IMR-90 (cell line): Measurements from ENCODE around the gene ARRB1. TPM values are rescaled to one million over a fixed set of nuclear protein-coding genes. Genes with fewer than 3 reads are reported as not detected.

ENCODE experiments used
- ATAC-seq: fragments of 200-7000 bp; cut with Tn5 transposase; 2 replicates; pipeline ENCODE4 v1.9.1; 2020; ENCODE audit warnings: low read depth, mild to moderate bottlenecking, moderate library complexity
- BruUV-seq: library from RNA; stranded (reverse); fragments of 400-500 nt; replicated peaks from 2 replicates; lab custom pipeline; 2021; lab: Mats Ljungman, UMichigan
- CTCF ChIA-PET: fragments of 300-600 bp; formaldehyde crosslinking; extraction: SDS; loops from one replicate; lab custom pipeline; 2021; ENCODE audit warnings: antibody characterized with exemption; lab: Yijun Ruan, JAX
- POLR2A ChIA-PET: fragments of 300-600 bp; sonication (Branson Sonifier 250); formaldehyde crosslinking; loops from one replicate; lab custom pipeline; 2022; ENCODE audit warnings: antibody characterized with exemption; ENCODE audit not compliant: unreplicated experiment; lab: Charles Lee
- DNase-seq: peaks from one replicate; pipeline ENCODE4 v3.0.0; 2013
- H2AFZ ChIP-seq: replicated peaks from 2 replicates; pipeline ENCODE3; 2013; ENCODE audit warnings: low read length, mild to moderate bottlenecking; ENCODE audit not compliant: poor library complexity
- H2AK5ac ChIP-seq: 2 replicates; pipeline ENCODE4 v1.6.1; 2013; ENCODE audit warnings: low read depth, low read length, inconsistent platforms
- H2AK9ac ChIP-seq: replicated peaks from 2 replicates; pipeline ENCODE3; 2013; ENCODE audit warnings: mild to moderate bottlenecking, low read depth, low read length, moderate library complexity; ENCODE audit not compliant: poor library complexity
- H2BK120ac ChIP-seq: 2 replicates; pipeline ENCODE4 v1.6.1; 2013; ENCODE audit warnings: low read depth, low read length, inconsistent platforms
- H2BK15ac ChIP-seq: 3 replicates; pipeline ENCODE4 v1.6.1; 2013; ENCODE audit warnings: low read depth, low read length, inconsistent platforms
- H2BK20ac ChIP-seq: 2 replicates; pipeline ENCODE4 v1.6.1; 2013; ENCODE audit warnings: low read depth, mild to moderate bottlenecking, inconsistent platforms, low read length, moderate library complexity
- H2BK5ac ChIP-seq: 2 replicates; pipeline ENCODE4 v1.6.1; 2013; ENCODE audit warnings: mild to moderate bottlenecking, low read depth, low read length, inconsistent platforms; ENCODE audit not compliant: poor library complexity, severe bottlenecking
- H3K14ac ChIP-seq: replicated peaks from 2 replicates; pipeline ENCODE4 v1.6.1; 2013; ENCODE audit warnings: low read depth, low read length, inconsistent platforms
- H3K18ac ChIP-seq: 2 replicates; pipeline ENCODE4 v1.6.1; 2013; ENCODE audit warnings: low read depth, low read length, control low read depth
- H3K23ac ChIP-seq: 2 replicates; pipeline ENCODE4 v1.6.1; 2013; ENCODE audit warnings: low read depth, low read length, inconsistent platforms
- H3K27ac ChIP-seq: 2 replicates; pipeline ENCODE4 v1.5.1; 2013; ENCODE audit warnings: mild to moderate bottlenecking, control low read depth, low read length; ENCODE audit not compliant: insufficient read depth
- H3K27me3 ChIP-seq: 2 replicates; pipeline ENCODE4 v1.6.1; 2013; ENCODE audit warnings: low read length; ENCODE audit not compliant: control insufficient read depth, insufficient read depth
- H3K36me3 ChIP-seq: 2 replicates; pipeline ENCODE4 v1.6.1; 2013; ENCODE audit warnings: low read length, mixed read lengths; ENCODE audit not compliant: control insufficient read depth, insufficient read depth
- H3K4ac ChIP-seq: 2 replicates; pipeline ENCODE4 v1.6.1; 2013; ENCODE audit warnings: low read depth, low read length, inconsistent platforms
- H3K4me1 ChIP-seq: 2 replicates; pipeline ENCODE4 v1.6.1; 2013; ENCODE audit warnings: low read length, mixed read lengths; ENCODE audit not compliant: control insufficient read depth, insufficient read depth
- H3K4me2 ChIP-seq: 2 replicates; pipeline ENCODE4 v1.6.1; 2013; ENCODE audit warnings: low read depth, mild to moderate bottlenecking, control low read depth, low read length, moderate library complexity
- H3K4me3 ChIP-seq: 2 replicates; pipeline ENCODE4 v1.5.1; 2013; ENCODE audit warnings: low read depth, mild to moderate bottlenecking, control low read depth, low read length, moderate library complexity; ENCODE audit not compliant: insufficient read depth
- H3K56ac ChIP-seq: 2 replicates; pipeline ENCODE4 v1.6.1; 2013; ENCODE audit warnings: low read length, inconsistent platforms; ENCODE audit not compliant: insufficient read depth; ENCODE audit errors: extremely low read depth
- H3K79me1 ChIP-seq, 2 experiments: 2 replicates each; pipeline ENCODE4 v1.6.1; 2013; ENCODE audit warnings: low read length in 2 of 2, inconsistent platforms in 1 of 2, low read depth in 1 of 2
- H3K9ac ChIP-seq: 2 replicates; pipeline ENCODE4 v1.6.1; 2013; ENCODE audit warnings: low read depth, low read length, control low read depth
- H3K9me1 ChIP-seq: 2 replicates; pipeline ENCODE4 v1.6.1; 2013; ENCODE audit warnings: low read length, inconsistent platforms; ENCODE audit not compliant: insufficient read depth
- H3K9me3 ChIP-seq: 2 replicates; pipeline ENCODE4 v1.6.1; 2013; ENCODE audit warnings: low read length; ENCODE audit not compliant: control insufficient read depth, insufficient read depth
- H4K20me1 ChIP-seq: 2 replicates; pipeline ENCODE4 v1.6.1; 2013; ENCODE audit warnings: low read length, inconsistent platforms; ENCODE audit not compliant: insufficient read depth
- H4K5ac ChIP-seq: 2 replicates; pipeline ENCODE4 v1.6.1; 2013; ENCODE audit warnings: mild to moderate bottlenecking, low read depth, low read length, control low read depth
- H4K8ac ChIP-seq, 2 experiments: 2 replicates each; pipeline ENCODE4 v1.6.1; 2013; ENCODE audit warnings: low read depth in 2 of 2, low read length in 2 of 2, control low read depth in 1 of 2, inconsistent platforms in 1 of 2
- H4K91ac ChIP-seq: 2 replicates; pipeline ENCODE4 v1.6.1; 2013; ENCODE audit warnings: low read depth, low read length, inconsistent platforms; ENCODE audit not compliant: insufficient read depth
- BHLHE40 ChIP-seq: fragments of 150-350 bp; IDR thresholded peaks from 2 replicates; pipeline ENCODE4 v1.6.1; 2016; ENCODE audit warnings: mild to moderate bottlenecking, low read depth, low read length
- CEBPB ChIP-seq: IDR thresholded peaks from 2 replicates; pipeline ENCODE4 v1.6.1; 2012; ENCODE audit warnings: low read depth, low read length, improper control_type of control experiment
- CHD1 ChIP-seq: IDR thresholded peaks from 2 replicates; pipeline ENCODE4 v1.6.1; 2012; ENCODE audit warnings: low read depth, low read length, improper control_type of control experiment
- FOS ChIP-seq: fragments of 150-350 bp; IDR thresholded peaks from 2 replicates; pipeline ENCODE4 v1.6.1; 2016; ENCODE audit warnings: low read depth, low read length
- MAZ ChIP-seq: IDR thresholded peaks from 2 replicates; pipeline ENCODE4 v1.6.1; 2012; ENCODE audit warnings: low read depth, mild to moderate bottlenecking, low read length, improper control_type of control experiment, moderate library complexity, borderline replicate concordance
- MXI1 ChIP-seq: IDR thresholded peaks from 2 replicates; pipeline ENCODE4 v1.6.1; 2012; ENCODE audit warnings: low read depth, mild to moderate bottlenecking, low read length, moderate library complexity, borderline replicate concordance
- POLR2A ChIP-seq: IDR thresholded peaks from 2 replicates; pipeline ENCODE4 v1.6.1; 2012; ENCODE audit warnings: mild to moderate bottlenecking, low read depth, low read length
- RAD21 ChIP-seq: IDR thresholded peaks from 2 replicates; pipeline ENCODE4 v1.6.1; 2012; ENCODE audit warnings: low read length, improper control_type of control experiment
- SMC3 ChIP-seq: fragments of 150-350 bp; IDR thresholded peaks from 2 replicates; pipeline ENCODE4 v1.6.1; 2016; ENCODE audit warnings: low read depth, mild to moderate bottlenecking, antibody characterized with exemption, low read length, moderate library complexity
- WGBS, 2 experiments: methylation state at CpG; one replicate each; pipeline versions ENCODE4 v1.1.5 to v1.1.7; 2013; ENCODE audit warnings: missing lambda C conversion rate in 2 of 2; ENCODE audit not compliant: insufficient read length in 1 of 2; ENCODE audit errors: extremely low coverage in 2 of 2; 5-methylcytosine and 5-hydroxymethylcytosine counted together
- dilution Hi-C: fragments of 300-500 bp; cut with HindIII; formaldehyde crosslinking; loops from one replicate; pipeline ENCODE4 v1.14.3; 2018; ENCODE audit warnings: low sequenced_read_pairs; ENCODE audit not compliant: unreplicated experiment
- in situ Hi-C: fragments of 300-500 bp; cut with MboI; formaldehyde crosslinking; loops from 3 replicates; pipeline ENCODE4 v1.14.3; 2019; ENCODE audit warnings: low sequenced_read_pairs, inconsistent platforms, mixed read lengths
- intact Hi-C: fragments of 100-400 bp; cut with micrococcal nuclease; formaldehyde crosslinking; loops from 2 replicates; pipeline ENCODE4 v1.10.0; 2022
- polyA plus RNA-seq, 3 experiments: library from polyadenylated mRNA; depleted of rRNA; stranded (reverse); fragments of >200 nt; gene quantifications; 2 replicates each; pipeline ENCODE4 v1.2.3, GENCODE V29; 2012; ENCODE audit warnings: low replicate concordance in 1 of 3
- total RNA-seq: library from RNA; depleted of rRNA; stranded (reverse); fragments of >200 nt; gene quantifications from 2 replicates; pipeline ENCODE4 v1.2.3, GENCODE V29; 2012
- TF ChIP-seq, protein P1 (sequence below): fragments of 150-350 bp; IDR thresholded peaks from 2 replicates; pipeline ENCODE4 v1.6.1; 2017; ENCODE audit warnings: mild to moderate bottlenecking, antibody characterized with exemption, low read length, low read depth

Gene ARRB1
- total and polyA plus RNA-seq, 2 of the 4 experiments (the other 2 are of a cell fraction), result 11.0 to 17.4 TPM

DNA sequence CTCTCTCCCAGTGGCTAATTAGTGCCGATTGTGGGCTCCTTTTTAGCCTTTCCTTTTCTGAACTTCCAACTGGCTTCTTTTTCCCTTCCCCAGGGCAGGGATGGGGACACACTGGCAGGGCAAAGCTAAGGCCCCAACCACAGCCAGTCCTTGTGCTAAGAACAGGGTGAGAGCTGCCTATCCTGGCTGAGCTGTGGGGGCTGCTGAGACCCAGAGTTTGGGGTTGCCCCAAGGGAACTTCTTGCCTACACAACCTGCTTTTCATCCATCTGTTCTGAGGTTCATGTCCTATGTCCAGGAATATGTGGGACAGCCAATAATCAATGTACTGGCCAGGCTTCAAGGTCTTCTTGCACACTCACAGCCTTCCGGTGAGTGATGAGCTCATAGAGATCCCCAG, 120.8 kb downstream of the ARRB1 start:
- no peak for ATAC-seq
- Histone ChIP-seq H3K23ac (no peak overlapping the region), H3K4me3 (no peak overlapping the region), H4K91ac (no peak overlapping the region), H4K20me1 (no peaks in the 10 kb centered on the region; the same call in 1 of the 2 replicates), H3K18ac (no peak overlapping the region), H3K4ac (no peak overlapping the region), H3K79me1 (no peaks in the 10 kb centered on the region), H3K4me2 (no peak overlapping the region), H2BK20ac (no peak overlapping the region), H4K5ac (no peak overlapping the region), H3K9me1 (no peaks in the 10 kb centered on the region), H2BK15ac (no peak overlapping the region), H3K14ac (no peak overlapping the region), H3K36me3 (no peaks in the 10 kb centered on the region), H3K27me3 (peaks cover 14% of the 10 kb centered on the region), H2BK120ac (no peak overlapping the region), H3K9me3 (no peaks in the 10 kb centered on the region), H3K9ac (no peak overlapping the region), H3K56ac (no peak overlapping the region), H3K4me1 (no peaks in the 10 kb centered on the region), H2BK5ac (no peak overlapping the region), H2AK5ac (no peak overlapping the region), H2AK9ac (no peak overlapping the region), H3K27ac (no peak overlapping the region), H2AFZ (no peak overlapping the region), H4K8ac (no peak overlapping the region)
- ChIA-PET POLR2A (no interaction called here), CTCF (no interaction called here)
- no TSS peak for BruUV-seq
- TF ChIP-seq RAD21, result no peak
- no peak for TF ChIP-seq CHD1
- TF ChIP-seq CEBPB, result no peak
- no peak for TF ChIP-seq POLR2A
- no peak for TF ChIP-seq BHLHE40
- TF ChIP-seq MAZ, result no peak
- TF ChIP-seq, protein P1, sequence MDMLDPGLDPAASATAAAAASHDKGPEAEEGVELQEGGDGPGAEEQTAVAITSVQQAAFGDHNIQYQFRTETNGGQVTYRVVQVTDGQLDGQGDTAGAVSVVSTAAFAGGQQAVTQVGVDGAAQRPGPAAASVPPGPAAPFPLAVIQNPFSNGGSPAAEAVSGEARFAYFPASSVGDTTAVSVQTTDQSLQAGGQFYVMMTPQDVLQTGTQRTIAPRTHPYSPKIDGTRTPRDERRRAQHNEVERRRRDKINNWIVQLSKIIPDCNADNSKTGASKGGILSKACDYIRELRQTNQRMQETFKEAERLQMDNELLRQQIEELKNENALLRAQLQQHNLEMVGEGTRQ, result no peak
- no peak for TF ChIP-seq MXI1
- TF ChIP-seq FOS, result no peak
- no peak for TF ChIP-seq SMC3
- no peak for DNase-seq
- in situ Hi-C loops, result no loop called here
- no CpG with 5 or more reads among the region's 2 CpGs for WGBS, 2 experiments
- dilution Hi-C loops, result no loop called here
- intact Hi-C loops, result no loop called here
